Ramos (cell line): ENCODE results near the gene OPCML.

Experiments used
- in situ Hi-C: fragments of 300-500 bp; cut with MboI; formaldehyde crosslinking; loops from one replicate; pipeline ENCODE4 v1.14.3; 2022; ENCODE audit warnings: low sequenced_read_pairs; ENCODE audit not compliant: unreplicated experiment

Gene OPCML

DNA sequence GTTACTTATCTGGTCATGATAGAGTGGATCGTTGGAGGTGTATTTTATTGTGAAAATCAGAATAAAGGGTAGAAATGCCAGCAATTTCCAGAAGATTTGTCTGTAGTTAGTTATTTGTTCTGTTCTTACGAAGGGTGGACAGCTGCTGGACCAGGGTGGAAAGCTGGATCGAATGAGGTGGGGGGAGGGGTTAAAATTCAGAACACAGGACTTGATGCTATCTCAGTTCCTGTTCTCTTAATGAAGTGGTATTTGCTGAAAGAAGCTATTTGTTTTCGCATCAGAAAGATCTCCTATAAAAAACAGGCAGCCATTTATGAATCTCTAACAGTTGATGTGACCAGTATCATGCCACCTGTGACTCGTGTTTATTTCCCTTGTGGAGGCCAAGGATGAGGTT is 556.2 kb downstream of the OPCML start:
- in situ Hi-C loops: no loop called here

- in situ Hi-C loops: no loop called here
These were observed 558.6 kb downstream of the OPCML start for GRCh38 chr11:132973686-132974085.

DNA sequence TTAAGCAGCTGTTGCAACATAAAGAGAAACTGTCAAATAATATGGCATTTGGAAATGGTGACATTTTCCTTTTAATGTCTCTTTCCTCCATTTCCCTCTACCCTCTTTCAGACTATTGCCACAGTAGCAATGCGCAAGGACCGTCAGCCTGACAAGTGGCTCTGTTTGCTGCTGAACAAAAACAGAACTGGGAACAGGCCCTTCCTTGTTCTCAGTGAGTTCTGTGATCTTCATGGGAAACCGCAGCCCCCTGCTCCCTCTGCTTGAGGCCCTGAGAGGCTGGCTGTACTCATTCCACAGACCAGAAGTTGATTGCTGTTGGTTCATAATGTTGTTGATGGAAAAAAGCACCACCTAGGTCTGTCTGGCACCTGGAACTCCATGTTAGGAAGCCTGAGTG is 559.7 kb downstream of the OPCML start:
- in situ Hi-C loops: no loop called here

DNA sequence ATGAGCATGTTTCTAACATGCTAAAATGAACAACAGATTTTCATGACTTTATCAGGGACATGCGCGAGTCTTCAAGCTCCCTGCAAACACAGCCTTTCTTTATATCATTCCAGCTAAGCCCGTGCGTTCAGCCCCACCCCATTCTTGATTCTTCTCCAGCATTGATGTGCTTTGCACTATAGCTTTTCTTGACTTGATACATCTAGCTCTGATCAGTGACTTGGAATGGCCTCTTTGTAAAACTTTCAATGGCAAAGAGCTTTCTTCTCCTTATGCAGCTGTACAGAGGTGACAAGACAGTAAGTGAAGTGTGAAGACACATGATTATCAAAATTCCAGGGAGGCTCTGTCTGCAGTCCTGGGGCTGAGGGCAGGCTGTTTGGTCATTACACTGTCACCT is 561.0 kb downstream of the OPCML start:
- in situ Hi-C loops: no loop called here

- in situ Hi-C loops: no loop called here
These were observed 562.4 kb downstream of the OPCML start for GRCh38 chr11:132969892-132970291.

DNA sequence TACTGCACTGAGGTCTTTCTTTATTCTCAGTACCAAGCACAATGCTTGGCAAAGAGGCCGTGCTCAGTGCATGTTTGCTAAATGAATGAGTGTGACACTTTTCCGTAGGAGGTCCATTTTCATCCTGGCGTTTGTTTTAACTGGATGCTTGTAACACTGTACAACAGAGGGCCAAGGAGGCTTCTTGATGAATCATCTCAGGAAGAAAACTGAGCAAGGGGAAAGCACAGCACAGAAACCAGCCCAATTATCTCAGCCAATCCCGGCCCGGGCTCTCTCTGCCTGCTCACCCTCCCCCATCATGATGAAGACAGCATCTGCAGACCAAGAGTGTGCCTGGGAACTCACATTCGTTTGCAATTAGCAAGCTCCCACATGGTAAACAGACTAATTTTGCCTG is 570.3 kb downstream of the OPCML start:
- in situ Hi-C loops: no loop called here

DNA sequence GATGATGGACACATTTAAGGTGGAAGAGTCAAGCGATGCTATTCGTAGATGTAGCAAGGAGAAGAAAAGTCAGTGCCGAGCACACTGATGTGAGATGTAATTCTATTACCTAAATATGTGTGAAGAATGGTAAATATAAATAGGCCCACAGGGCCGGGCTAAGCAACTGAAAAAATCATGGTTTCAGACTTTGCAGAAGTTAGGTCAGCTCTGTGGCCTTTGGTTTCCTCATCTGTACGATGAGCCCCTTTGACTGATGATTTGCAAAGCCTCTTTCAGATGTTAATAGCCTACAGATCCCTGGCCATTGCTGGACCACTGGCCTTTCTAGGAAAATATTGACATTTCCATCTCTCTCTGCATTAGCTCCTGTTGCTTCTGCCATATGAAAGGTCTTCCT is 570.8 kb downstream of the OPCML start:
- in situ Hi-C loops: no loop called here

- in situ Hi-C loops: no loop called here
These were observed 571.8 kb downstream of the OPCML start for GRCh38 chr11:132960273-132961078.

- in situ Hi-C loops: no loop called here
These were observed 572.6 kb downstream of the OPCML start for GRCh38 chr11:132959693-132960092.

DNA sequence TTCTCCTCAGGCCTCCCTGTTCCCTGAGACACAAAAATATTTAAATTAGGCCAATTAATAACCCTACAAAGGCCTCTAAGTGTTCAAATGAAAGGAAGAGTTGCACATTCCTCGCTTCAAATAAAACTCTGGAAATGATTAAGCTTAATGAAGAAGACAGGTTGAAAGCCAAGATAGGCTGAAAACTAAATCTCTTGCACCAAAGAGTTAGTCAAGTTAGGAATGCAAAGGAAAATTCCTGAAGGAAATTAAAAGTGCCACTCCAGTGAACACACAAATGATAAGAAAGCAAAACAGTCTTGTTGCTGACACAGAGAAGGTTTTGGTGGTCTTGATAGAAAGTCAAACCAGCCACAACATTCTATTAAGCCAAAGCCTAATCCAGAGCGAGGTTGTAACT is 574.4 kb downstream of the OPCML start:
- in situ Hi-C loops: no loop called here

DNA sequence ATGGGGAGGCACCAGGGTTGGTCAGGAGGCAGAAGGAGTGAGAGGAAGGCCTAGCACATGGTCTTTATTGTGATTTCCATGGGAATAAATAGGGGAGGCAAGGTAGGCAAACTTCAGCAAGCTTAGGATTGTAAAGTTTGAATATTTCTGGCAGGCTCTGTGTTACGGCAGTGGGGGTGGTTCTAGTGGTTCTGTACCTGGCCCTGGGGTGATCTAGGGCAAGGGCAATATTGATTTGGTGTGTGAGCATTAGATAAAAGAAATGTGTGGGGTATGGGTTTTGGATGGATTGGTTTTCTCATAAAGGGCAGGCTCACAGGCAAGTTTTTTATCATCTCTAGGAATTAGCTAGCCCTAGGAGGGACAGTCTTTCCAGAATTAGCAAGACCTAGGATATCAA is 584.0 kb downstream of the OPCML start:
- in situ Hi-C loops: no loop called here

DNA sequence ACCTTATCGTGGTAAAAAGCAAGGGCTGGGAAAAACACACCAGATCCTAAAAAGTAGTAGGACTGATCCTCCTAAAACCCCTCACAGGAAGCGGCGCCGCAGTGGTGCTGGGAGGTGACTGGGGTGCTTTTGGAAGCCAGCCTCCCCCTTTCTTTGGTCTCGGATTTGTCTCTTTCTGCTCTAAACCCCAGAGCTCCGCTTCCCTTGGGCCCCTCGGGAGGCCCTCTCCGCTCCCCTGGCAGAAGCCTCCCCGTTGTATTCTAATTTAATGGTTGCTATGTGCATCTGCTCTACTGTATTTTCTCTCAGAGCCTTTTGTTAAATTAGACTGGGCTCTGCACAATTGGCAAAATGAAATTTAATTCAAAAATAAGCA is 587.7 kb downstream of the OPCML start:
- in situ Hi-C loops: no loop called here

GRCh38 chr11:132943706-132944568 is 588.4 kb downstream of the OPCML start:
- in situ Hi-C loops: no loop called here

GRCh38 chr11:132943357-132943705 is 589.0 kb downstream of the OPCML start:
- in situ Hi-C loops: no loop called here

DNA sequence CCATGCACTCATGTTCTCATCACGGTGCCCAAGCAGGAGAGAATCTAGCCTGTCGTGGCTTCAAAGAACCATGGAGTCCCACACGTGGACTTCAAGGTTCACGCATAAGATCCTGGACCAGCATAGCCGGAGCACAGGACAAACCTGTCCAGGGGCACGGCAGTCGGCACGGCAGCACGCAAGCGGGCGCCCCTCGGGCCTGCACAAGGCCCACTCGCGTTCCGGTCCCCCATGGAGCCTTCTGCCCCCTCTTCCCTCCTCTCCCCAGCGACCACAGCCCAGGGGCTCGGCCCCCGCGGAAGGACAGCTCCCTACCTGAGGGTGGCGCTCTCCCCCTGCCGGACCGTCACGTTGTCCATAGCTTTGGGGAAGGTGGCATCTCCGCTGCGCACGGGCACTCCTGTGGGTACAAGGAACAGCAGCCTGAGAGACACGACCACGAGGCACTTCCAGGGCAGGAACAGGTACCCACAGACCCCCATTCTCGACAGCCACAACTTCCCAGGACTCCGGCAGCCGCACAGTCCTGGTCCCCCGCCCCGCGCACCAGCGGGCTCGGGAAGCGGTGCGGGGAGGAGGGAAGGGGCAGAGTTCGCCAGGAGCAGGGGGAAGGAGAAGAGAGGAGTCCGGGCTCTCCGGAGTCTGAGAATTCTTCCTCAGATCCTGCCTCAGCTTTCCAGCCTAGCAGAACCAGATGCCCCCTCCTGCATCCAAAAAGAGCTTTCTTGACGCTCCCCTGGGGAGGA is 589.5 kb downstream of the OPCML start:
- in situ Hi-C loops: no loop called here

- in situ Hi-C loops: no loop called here
These were observed 590.5 kb downstream of the OPCML start for GRCh38 chr11:132941761-132942160.

GRCh38 chr11:132941024-132941646 is 591.2 kb downstream of the OPCML start:
- in situ Hi-C loops: no loop called here

DNA sequence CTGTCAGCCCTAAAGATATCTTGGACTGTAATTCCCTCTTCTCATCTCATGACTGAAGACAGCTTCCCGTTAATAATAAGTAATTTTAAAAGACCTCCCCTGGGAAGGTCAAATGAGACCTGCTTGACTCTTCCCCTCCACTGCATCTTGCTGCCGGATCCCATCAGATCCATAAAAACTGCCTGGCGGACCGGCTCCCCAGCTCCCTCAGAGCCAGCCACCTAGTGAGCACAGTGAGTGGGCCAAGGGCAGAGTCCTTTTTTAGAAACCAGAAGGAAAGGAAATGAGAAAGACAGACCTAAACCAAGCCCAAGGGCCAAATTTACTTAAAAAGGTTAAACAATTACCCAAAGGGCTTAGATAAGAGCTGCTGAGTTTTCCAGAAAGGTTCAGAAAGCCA is 595.3 kb downstream of the OPCML start:
- in situ Hi-C loops: no loop called here

DNA sequence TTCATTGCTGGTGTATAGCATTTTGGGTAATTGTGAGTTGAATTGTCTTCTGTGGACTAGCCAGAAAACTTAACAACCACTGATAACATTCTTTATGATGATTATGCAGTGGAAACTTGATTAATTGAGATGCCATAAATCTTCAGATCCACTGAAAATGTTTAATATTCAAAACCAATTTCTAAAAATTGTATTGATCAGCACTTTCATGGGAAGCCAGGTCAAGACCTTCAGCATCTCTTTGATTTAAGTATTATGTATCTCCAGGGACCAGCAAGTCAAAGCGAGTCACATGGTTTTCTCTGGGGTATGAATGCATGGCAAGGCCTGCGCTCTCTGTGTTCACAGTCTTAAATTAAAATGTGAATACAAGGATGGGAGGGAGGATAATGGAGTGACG is 596.9 kb downstream of the OPCML start:
- in situ Hi-C loops: no loop called here

- in situ Hi-C loops: no loop called here
These were observed 598.6 kb downstream of the OPCML start for GRCh38 chr11:132933703-132934102.
